GM19372 (cell line): ENCODE measurements around the gene PBX2.
"Not testable (repeated sequence)": the region's sequence is repeated elsewhere in the genome, so short reads cannot be mapped to it uniquely, and the experiment has no call there.

ENCODE experiments used
- ATAC-seq: cut with Tn5 transposase; IDR thresholded peaks from one replicate; pipeline ENCODE4 v1.9.1; 2021; ENCODE audit warnings: mild to moderate bottlenecking, low read depth, moderate library complexity; ENCODE audit not compliant: unreplicated experiment

PBX2 gene

DNA sequence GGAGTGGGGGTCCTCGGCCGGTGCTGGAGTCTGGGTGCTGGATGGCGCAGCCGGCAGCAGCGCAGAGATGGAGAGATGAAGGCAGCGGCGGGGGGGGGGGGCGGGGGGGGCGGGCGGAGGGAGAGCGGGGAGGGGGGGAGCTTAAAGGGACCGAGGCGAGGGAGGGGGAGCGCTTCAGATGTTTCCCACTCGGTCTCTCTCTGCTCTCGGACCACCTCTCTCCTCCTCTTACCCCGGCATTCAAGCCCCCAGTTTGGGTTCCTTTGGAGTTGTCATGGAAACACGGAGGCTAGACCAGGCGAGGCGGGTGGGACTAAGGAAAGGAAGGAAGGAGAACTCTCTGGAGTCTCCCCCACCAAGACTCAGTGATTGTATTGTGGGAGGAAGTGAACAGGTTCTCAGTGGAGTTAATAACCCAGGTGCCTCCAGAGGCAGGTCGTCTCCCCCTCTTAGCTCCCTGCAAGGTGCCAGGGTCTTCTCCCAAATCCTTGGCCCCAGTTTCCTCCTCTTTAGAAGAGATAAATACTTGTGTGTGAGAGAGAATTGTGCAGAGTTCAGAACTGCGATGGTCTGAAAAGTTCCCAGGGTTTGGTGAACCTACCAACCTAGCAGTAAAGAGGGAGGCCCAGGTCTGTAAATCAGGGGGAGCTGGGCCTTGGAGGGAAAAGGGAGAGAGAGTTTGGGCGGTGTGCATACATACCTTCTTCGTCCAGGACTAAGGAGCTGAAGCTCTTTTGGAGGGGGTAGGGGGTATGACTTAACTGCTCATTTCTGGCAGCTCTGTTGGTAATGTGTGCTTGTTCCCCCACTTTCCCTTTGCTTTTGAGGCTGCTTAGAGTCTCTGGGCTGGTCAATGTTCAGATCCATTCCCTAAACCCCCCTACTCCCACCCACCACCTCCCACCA lies 37.9 kb downstream of the PBX2 start, which contains the start of gene PRRT1:
Gene PRRT1 (minus strand): TSS at position 77 of the 906 bp plus-strand sequence. CDS start 112 bp downstream, outside the sequence.
- no peak for ATAC-seq

DNA sequence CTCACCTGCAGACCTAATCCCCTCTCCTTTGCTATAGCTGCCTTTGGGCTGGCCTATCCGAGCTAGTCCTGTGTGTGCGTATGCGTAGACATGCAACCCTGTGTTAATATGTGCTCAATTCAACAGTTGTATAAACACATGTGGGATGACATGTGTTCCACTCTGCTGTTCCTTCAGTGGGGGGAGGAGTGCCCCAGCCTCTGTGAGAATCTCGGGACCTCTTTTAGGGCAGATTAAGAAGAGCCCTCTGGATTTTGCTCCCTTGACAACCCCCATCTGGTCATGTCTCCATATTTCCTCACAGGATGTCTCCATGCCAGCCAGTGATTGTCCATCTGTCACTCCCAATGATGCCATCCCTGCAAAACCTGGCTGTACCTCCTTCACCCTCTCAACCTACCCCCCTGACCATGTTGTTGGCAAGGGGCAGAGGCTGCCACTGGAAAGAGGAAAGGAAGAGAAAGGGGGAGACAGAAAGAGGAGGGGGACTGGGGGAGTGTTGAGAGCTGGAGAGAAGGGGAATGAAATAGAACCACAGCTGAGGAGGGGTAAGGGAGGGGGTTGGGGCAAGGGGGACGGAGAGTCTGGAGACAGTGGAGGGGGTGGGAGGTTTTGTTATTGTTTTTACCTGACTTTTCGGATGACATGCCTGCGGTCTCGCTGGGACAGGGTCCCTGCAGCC lies 38.7 kb downstream of the PBX2 start:
- ATAC-seq: no peak

DNA sequence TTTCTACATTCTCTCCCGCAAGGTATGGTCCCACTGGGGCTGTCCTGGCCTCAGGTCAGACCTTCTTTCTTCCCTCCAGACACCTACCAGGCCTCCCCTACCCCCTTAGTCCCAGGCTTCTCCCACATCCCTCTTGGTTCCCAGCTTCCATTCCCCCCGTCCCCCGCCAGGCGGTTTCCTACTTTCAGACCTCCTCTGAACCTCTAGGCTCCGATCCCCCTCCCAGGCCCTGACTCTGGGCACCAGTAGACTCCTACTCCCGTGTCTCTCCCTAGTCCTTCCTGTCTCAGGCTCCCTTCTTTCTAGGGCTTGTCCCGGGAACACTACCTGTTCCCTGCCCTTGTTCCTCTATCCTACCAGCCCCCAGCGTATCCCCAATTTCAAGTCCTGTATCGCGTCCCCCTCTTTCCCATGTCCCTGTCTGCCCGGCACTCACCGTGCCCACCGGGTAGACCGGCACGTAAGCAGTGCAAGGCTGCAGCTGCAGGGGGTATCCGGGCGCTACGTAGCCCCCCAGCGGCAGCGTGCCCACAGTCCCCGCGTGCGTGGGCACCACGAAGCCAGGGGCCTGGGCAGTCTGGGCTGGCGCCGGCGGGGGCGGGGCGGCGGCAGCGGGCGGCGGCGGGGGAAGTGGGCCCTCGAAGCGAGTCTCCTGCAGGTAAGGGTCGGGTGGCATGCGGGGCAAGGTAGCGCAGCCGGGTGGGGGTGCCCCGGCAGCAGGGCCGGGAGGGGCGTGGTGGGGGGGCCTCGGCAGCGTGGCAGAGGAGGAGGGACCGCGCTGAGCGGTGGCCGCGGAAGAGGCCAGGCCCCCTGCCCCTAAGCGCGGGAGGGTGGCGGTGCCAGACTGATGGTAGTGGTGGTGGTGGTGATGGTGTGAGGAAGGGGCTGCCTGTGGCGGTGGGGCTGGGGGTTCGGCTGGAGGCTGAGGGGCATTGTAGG lies 39.8 kb downstream of the PBX2 start:
- no peak for ATAC-seq

DNA sequence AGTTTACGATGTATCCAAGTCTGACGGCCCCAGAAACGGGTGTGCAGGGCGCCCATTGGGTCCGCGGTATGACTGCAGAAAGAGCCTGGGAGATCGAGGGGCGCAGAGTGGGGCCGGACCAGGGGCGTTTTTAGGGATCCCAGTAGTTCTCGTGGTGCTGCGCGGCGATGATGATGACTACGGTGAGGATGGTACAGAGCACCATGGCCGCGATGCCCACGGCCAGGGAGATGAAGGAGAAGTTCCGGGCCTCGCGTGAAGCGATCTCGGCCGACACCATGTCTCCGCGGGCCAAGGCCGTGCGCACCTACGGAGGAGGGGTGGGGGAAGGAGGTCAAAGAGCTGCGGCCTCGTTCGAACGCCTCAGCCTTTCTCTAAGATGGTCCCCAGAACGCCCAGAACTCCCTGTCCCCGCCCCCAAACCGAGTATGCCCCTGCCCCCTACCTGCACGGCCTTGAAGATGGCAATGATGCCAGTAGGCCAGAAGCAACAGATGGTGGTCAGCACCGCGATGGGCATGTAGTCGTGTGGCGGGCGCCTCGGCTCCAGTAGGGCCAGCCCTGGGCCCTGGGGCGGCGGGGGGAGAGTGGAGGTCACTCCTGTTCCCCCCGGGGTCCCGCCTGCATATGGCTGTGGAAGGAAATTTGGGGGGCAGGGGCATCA lies 40.8 kb downstream of the PBX2 start:
- ATAC-seq: no peak

DNA sequence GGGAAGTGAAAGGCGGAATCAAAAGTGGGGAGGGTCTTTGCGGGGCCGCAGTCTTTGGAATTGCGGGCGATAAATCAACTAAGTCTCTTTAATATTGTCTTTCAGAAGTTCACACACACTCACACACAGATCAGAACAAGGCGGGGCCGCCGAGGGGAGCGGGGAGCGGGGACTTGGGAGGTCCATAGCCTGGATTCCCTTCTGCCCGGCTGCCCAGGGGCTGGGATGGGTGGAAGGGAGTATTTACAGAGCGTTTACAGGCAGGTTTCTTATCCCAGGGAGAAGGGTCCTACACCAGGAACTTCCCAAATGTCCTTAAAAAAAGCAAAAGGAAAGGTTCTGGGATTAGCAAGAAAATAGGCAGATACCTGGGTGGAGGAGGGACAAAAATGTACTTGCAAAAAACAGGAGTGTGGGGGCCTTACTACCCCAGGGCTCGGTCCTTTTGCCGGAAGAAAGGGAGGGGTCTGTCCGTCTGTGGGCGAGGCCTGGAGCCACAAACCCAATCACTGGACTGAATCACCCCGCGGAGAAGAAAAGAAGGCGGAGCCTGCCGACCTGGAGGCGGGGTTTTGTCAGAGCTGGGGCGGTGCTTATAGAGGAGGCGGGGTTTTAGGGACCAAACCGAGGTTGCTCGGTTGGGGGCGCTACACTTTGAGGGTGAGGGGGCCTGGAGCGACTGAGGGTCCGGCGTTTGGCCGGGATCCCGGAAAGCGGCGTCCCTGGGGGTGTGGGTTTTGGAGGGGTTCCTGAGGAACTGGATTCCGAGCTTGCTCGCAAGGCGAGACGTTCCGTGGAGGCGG lies 41.5 kb downstream of the PBX2 start:
- ATAC-seq: no peak

DNA sequence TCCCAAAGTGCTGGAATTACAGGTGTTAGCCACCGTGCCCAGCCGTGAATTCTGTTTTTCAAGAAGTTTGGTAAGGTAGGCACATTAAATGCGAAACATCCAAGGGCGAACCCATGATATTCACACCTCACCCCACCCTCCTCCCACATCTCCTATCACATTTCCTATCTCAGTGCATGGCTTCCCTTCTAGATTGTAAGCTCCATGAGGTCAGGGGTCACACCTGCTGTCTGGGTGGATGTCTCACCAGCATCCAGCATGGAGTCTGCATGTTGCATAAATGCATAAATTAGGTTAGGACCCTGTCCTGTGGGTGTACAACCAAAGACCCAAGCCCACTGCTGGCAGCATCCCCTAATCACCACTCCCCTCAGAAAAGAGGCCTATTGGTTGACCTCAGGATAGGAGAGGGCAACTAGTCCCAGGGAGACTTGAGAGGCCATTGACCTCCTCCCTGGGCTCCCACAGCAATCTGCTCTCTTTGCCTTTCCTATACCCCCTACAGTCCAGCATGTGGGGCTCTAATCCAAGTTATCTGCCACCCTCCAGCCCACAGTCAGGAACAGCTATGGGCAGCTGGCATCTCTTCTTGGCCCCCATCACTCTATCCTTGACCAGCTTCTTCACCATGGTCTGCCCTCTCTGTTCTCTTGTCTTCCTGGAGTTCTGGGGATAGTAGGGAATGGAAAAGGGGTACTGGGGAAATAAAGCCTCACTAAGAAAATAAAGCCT lies 42.4 kb downstream of the PBX2 start:
- ATAC-seq: no peak

DNA sequence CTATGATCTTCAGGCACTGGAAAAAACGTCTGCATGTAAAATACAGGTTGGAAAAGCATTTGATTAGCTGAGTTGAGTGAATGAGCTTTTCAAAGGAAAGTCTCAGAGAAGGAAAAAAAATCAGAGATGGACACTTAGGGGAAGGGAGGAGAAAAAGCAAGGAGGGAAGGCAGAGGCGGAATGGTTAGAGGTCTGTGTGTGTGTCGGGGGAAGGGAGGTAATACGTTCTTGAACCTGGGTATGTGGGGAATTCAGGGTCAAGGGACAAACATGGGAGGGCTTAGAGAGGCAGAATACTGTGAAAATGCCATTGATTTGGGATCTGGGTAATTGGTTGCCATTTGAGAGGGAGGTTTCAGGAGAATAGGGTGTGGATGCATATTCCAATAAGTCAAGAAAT lies 43.3 kb downstream of the PBX2 start:
- ATAC-seq: no peak

DNA sequence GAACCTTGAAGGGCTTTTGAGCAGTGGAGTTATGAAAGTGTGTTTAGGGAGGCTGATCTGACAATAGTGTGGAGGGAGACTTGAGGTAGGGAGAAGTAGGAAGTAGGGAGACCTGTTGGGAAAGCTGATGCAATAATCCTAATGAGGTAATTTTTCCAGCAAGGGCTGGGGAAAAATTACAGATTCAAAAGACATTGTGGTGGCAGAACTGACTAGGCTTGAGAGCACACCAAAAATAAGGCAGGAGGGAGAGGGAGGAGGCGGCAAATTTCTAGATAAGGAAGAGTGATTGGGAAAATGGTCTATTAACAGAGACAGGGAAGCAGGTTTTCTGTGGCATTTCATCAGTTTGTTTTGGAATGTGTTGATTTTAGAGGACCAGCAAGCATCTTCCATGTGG lies 43.7 kb downstream of the PBX2 start:
- no peak for ATAC-seq

DNA sequence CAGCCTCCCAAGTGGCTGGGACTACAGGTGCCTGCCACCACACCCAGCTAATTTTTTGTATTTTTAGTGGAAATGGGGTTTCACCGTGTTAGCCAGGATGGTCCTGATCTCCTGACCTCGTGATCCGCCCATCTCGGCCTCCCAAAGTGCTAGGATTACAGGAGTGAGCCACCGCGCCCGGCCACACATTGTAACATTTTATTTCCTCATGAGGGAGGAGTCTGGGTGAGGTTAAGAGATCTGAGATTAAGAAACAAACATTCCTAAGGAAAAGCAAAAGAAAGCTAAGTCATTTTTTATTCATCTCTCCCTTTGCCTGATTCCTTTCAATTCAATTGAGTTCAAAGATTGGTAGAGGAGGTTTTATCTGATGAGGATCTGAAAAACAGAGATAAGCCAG lies 45.8 kb downstream of the PBX2 start:
- ATAC-seq: not testable (repeated sequence)

DNA sequence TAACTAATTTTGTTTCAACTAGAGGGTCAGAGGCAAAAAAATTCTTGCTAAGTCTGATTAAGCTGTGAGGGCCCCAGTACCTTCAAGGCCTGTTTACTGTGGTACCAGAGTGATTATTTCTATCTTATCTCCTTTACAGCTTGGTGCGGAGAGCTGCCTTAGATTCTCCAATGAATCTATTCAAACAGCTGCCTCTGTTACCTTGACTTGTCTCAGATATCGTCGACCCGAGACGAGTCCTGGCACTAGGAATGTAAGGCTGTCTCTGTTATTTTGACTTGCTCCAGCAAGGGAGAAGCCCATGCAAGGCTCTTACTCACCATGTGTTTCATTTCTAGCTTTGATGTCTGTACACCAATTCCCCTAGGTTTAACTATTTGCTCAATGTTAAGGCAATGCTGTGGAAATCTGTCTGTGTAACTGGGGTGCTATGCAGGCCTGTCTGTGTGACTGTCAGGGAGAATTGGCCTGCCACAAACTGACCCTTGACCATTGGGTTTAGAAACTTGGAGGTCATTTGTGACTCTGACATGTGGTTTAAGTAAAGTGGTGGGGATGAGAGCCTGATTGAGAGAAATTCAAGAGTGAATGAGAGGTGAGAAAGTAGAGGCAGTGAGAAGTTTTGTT lies 49.5 kb downstream of the PBX2 start:
- ATAC-seq: no peak

DNA sequence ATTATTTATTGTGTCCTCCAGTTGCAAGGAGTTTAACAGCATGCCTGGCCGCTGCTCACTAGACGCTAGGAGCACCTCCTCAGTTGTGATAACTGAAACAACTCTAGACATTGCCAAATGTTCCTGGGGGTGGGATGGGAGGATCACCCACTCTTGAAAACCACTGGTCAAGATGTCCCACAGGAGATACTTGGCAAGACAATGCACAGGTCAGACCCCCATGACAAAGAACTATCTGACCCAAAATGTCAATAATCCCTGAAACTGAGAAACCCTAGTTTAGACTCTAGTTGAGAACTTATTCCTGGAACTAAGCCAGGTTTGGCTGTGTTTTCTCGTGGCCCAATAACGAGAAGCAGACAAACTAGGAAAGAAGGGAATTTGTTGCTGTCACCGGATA lies 50.4 kb downstream of the PBX2 start:
- ATAC-seq: no peak

DNA sequence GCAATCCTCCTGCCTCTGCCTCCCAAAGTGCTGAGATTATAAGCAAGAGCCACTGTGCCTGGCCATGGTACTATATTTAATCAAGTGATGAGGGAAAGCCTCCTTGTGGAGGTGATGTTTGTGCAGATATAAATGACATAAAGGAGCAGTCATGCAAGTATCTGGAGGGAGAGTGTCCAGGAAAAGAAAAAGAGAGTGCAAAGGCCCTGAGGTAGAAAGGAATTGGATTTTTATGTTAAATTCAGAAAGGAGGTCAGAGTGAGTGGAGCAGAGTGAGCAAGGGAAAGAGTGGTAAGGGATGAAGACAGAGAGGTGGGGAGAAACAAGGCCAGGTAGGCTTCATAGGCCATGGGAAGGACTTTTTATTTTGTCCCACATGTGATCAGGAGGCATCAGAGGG lies 52.5 kb downstream of the PBX2 start:
- no peak for ATAC-seq
